ENCODE data around the gene ATP8A2.
"Not testable (repeated sequence)": the region's sequence is repeated elsewhere in the genome, so short reads cannot be mapped to it uniquely, and the experiment has no call there.

The ATP8A2 gene

DNA sequence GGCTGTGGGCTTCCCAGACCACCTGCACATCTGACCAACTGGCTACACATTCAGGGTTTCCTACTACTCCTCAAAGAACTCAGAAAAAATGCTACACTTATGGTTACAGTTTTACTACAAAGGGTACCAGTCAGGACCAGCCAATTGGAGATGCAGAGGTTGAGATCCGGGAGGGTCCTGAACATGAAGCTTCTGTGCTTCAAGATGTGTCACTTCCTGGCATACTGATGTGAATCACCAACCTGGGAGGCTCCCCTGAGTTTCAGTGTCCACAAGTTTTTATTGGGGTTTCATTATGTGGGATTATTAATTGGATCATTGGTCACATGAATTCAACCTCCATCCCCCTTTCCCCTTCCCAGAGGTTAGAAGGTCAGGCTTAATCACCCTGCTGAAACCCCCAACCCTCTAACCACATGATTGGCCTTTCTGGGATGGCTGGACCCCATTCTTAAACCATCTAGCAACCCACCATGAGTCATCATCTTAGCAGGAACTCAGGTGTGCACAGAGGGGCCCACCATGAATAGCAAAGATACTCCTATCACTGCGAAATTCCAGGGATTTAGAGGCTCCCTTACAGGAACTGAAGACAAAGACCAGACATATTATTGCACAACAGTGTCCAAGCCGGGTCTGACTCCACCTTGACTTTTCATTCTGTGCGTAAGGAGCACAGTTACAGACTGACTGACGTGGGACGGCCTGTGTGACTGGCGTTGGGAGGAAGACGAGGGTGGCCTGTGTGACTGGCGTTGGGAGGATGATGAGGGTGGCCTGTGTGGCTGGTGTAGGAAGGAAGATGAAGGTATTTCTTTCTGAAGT is 90.7 kb downstream of the ATP8A2 start:
- DNase-seq (ENCODE audit: low read depth in 4 of 4, low spot score in 1 of 4) = no peak

DNA sequence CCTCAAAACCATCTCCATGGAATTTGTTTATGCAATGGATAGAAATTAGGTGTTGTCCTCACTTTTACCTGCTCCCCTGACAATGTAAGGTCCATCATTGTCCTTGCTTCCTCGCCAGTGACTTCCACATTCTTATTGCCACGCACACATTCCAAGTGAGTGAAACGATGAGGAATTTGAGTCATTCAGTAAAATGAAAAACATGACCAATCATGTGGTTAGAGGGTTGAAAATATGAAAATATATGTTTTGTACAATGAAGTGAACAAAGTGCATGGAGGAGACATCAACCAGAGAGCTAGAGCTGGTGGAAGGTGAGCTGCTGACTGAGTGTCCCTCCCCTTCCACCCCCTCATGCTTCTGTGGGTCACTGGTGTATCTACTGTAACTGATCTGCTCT is 91.7 kb downstream of the ATP8A2 start:
- no peak for DNase-seq (ENCODE audit: low read depth in 4 of 4, low spot score in 1 of 4)

DNA sequence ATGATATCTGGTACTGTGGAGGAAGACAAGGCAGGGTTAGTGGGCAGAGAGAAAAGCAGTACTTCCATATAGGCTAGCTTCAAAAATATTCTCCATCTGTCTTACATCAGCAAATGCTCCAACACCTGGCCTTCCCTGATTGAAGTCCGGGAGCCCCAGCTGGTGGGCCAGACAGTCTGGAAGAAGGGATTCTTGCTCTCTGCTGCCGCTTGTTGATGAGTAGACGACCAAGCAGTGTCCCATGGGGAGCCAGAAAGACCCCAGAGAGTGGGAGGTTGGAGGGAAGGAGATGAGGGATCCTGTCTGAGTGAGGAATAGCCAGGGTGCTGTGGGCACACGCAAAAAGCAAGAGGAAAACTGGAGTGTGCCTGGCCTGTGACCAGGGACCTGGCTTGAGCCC is 95.1 kb downstream of the ATP8A2 start:
- no peak for DNase-seq (ENCODE audit: low read depth in 4 of 4, low spot score in 1 of 4)

DNA sequence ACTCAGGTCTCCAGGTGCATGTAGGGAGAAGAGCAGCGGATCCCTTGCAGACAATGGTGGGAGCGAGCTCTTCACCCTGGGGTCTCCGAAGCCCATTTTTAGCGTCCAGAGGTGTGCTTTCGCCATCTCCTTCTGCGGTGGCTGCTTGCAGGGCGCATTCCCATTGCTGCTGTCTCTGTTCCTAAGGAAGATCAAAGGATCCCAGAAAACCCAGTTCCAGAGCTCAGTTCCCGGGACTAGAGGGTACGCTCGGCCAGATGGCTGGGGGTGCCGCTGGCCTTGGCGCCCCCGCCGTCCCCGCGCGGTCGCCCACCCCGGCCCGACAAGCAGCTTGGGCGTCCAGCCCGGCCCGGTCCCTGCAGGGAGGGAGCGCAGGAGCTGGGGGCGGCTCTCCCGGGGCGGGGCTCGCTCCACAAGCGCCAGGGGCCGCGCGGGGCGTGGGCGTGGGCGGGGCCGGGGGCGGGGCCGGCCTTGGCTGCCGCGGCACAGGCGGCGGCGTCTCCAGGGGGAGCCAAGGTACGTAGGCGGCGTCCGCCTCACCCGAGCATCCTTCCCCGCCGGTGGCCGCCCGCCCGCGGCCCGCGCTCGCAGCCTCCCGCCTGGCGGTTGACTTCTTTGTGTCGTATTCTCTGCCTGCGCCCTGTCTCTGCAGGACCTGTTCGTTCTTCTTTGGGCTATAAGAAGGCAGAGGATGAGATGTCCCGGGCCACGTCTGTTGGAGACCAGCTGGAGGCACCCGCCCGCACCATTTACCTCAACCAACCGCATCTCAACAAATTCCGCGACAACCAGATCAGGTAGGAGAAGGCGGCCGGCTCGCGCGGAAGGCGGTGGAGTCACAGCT is 96.8 kb downstream of the ATP8A2 start:
- peak in 1 of 4 experiments; percentile 7 for DNase-seq (ENCODE audit: low read depth in 4 of 4, low spot score in 1 of 4)

DNA sequence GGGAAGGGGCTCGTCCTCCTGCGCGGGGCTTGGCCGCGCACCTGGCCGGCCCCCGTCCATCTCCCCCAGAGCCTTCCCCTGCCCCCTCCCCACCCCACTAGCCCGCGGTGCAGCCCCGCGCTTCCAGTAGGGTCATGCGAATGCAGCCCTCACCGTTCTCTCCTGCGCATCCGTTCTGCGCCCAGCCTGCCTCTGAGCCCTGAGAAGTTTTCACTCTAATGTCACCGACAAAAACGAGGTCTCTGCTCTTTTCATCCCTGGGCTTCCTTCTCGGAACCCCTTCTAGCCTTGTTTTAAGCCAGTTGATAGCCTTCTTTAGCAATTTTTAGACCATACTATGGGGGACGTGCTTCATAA is 97.4 kb downstream of the ATP8A2 start:
- DNase-seq (ENCODE audit: low read depth in 4 of 4, low spot score in 1 of 4) = no peak

DNA sequence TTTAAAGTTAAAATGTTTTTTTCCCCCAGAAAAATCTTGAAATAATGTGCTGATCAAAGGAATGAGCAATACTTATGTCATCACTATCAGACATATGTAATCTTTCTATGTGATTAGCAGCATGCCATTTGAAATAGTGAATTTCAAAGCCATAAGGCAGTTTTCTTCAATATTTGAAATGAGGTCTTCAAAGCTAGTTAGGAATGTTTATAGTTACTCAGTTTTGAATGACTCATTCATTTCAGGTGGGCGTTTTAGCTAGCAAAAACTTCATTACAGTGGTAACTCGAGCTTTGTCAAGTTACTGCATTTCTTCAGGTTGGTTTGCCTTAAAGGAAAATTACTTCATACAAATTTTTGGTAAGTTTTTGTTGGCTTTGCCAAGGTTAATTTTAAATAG is 102.1 kb downstream of the ATP8A2 start:
- no peak for DNase-seq (ENCODE audit: low read depth in 4 of 4, low spot score in 1 of 4)

DNA sequence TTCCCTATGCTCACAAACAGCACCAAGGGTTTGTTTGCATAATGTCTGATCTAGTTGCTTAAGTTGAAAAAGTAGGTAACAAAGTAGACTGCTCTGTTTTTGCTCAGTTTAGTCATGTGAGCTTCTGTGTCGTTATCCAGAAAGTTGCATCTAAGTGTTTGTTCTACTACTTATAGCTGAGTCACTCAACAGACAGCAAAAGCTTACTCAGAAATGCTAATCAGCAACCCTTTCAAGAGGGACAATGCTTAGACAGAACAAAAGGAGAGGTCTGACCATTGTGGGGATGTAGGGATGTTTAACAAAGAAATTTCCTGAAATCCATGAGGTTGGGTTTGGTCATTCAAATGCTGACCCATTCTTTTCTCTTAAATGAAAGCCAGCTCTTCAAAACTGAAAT is 106.4 kb downstream of the ATP8A2 start:
- DNase-seq (ENCODE audit: low read depth in 4 of 4, low spot score in 1 of 4) = no peak

DNA sequence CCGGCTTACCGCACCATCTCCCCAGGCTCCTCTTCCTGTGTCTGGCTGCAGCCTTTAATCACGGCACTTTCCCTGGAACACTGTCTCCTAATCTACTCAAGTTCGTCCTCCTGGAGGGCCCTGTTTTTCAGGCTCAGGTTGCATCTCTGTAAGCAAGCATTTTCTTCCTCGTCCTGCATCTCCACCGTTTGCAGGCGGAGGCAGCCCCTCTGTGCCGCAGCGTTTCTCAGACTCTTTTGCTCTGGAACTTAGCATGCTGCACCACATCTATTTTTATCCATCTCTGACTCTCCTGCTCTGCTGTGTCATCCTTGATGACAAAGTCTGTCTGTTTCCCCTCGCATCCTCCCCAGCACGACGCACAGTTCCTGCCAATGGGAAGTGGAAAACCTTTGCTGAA is 117.5 kb downstream of the ATP8A2 start:
- DNase-seq (ENCODE audit: low read depth in 4 of 4, low spot score in 1 of 4) = no peak

DNA sequence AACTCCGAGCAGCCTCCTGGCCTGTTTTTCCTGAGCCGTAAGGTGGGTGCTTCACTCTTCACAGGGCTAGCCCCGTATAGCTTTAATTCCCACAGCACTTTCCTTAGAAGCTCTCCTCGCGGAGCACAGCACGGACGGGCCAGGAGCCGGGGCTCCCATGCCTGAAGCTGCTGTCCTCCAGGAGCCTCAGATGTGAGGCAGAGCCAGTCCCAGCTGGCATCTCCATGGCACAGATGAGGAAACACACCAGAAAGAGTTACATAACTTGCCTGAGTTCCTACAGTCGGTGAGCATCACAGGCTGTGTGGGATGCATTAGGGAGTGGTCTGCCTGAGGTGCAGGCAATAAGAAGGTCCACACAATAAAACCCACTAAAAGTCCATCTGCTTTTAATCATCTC is 118.5 kb downstream of the ATP8A2 start:
- DNase-seq (ENCODE audit: low read depth in 4 of 4, low spot score in 1 of 4) = no peak

DNA sequence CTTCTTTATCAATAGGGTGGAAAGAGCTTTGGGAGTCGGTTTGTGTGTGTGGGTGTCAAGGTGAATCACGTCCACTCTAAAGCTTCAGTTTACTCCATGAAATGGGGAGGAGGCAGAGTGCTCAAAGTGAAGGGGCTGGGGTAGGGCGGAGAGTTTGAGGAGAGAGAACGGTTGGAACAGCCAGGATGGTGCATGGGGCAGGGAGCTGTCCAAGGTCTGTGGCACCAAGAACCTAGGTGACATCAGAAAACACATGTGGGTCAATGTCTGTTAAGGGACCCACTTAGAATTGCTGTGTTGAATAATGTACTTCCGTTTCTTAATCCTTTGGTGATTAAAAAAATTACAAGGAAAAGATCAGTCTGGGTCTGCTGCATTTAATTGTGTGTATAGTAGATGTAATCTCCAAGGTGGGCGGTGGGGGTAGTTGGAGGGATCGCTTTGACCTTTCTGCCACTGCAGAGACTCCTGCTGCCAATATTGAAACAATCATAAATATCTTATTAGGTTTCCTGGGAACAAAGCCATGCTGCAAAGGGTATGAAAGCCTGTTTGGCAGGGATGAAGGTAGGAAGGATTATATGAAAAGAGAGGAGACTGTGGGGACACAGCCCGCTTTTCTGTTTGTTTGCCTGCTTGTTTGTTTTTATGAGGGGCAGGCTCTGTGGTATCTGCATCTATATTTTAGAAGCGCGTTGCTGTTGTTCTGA is 122.3 kb downstream of the ATP8A2 start:
- DNase-seq (ENCODE audit: low read depth in 4 of 4, low spot score in 1 of 4) = no peak

DNA sequence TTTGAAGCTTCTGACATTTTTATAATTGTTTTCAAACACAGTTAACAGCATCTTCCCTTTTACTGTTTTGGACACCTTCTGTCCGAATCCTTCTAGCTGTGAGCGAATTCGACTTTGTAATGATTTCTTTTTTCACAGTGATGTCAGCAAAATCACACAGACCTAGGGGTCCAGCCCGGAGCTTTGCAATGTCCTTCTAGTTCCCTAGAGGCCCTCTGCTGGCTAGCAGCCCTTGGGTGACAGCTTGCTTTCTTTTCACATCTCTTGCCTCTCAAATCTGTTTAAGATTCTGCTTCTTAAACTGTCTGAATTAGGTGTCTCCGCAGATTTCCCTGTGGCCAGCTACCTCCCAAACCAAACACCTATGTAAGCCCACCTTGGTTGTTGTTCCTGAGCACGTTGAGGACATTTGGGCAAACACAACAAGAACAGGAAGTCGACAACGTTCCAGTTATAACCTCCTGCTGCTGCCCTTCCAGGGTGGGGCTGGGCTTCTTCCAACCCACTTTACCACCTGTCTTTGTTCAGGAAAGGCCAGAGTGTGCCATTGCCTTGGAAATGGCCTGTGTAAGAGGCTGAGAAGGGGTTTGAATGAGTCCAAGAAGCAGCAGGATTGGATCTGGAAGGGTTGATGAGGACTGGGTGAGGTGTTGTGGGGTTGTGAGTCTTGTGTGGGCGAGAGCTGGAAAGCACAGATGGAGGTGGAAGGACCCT is 123.1 kb downstream of the ATP8A2 start:
- no peak for DNase-seq (ENCODE audit: low read depth in 4 of 4, low spot score in 1 of 4)

DNA sequence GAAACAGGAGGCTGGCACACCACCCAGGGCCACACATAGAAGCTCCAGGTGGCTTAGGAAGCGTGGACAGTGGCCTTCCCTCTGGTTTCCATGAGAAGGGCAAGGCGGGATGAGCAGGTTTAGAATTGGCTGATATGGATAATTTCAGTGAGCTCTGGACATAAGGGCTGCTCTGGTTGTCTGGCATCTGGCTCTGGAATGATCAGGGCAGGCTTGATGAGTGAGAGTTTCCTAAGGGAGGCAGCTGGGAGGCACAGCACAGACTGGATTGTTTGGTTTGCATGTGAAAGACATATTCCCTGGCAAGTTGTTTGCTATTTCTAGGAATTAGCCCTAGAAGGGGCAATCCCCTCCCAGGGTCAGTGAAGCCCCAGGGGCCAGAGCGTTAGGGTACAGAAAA is 129.5 kb downstream of the ATP8A2 start:
- no peak for DNase-seq (ENCODE audit: low read depth in 4 of 4, low spot score in 1 of 4)

DNA sequence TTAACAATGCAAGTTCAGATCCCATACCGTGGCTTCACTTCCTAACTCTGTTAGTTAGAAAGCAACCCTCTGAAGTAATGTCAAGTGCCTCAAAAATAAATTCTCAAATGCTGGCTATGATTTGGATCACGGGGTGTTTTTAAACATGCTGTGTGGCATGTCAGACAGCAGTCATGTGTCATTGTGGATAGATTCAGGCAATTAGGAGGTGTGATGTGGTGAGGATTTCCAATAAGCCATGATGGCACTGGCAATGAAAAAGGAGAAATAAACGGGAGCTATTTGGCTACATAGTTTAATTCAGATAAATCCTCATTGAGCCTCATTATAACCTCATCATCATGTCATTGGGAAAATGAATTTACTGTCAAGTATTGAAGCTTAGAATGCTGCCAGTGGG is 130.3 kb downstream of the ATP8A2 start:
- DNase-seq (ENCODE audit: low read depth in 4 of 4, low spot score in 1 of 4) = no peak

DNA sequence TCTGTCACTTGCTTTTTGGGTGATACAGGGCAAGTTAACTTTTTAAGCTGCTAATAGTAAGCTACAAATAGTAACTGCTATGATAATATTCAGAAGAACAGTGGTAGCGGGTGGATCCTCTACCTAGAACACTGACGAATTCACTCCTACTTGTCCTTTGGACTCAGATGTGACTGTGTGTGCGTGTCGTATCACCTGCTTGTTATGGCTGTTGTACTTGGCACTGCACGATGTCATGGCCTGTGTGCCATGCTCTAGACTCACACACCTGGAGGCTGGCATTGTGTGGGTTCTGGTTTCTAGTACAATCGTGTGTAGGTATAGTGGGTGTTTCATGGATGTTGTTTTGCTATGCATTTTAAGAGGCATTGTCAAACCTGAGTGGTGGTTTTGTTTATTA is 130.8 kb downstream of the ATP8A2 start:
- no peak for DNase-seq (ENCODE audit: low read depth in 4 of 4, low spot score in 1 of 4)

DNA sequence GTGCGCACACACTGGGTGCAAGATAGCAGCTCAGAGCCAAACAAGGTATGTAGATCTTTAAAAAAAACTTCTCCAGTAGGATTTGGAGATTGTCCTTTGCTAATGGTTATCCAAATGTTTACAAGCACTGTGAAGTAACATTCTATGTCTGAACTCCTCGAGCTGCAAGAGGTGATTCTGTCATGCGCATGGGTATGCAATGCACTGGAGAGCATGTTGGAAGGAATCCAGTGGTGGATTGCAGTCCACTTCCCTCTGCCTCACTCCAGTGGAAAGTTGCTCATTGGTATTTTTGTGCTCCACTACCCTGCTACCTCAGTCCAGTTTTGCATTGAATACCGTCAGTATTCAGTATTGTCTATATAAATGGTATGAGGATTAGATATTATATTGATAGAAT is 132.1 kb downstream of the ATP8A2 start:
- no peak for DNase-seq (ENCODE audit: low read depth in 4 of 4, low spot score in 1 of 4)

DNA sequence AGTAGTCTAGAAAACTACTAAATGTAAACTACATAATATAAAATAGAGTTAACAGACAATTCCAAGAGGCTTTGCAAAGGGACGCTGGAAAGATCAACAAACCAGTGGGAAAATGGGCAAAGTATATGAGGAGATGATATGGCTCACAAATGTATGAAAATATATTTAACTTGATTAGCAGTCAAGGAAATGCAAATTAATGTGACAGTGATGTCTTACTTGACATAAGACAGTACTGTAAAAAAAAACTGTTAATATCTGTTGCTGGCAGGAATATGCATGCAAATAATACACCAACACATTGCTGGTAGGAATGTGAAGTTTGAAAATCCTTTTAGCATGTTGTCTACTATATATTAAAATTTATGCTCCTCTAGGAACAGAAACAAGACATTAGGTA is 136.1 kb downstream of the ATP8A2 start:
- DNase-seq (ENCODE audit: low read depth in 4 of 4, low spot score in 1 of 4) = no peak

DNA sequence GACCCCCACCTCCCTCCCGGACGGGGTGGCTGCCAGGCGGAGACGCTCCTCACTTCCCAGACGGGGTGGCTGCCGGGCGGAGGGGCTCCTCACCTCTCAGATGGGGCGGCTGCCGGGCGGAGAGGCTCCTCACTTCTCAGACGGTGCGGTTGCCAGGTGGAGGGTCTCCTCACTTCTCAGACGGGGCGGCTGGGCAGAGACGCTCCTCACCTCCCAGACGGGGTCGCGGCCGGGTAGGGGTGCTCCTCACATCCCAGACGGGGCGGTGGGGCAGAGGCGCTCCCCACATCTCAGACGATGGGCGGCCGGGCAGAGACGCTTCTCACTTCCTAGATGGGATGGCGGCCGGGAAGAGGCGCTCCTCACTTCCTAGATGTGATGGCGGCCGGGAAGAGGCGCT is 141.3 kb downstream of the ATP8A2 start:
- not testable (repeated sequence) for DNase-seq (ENCODE audit: low read depth in 4 of 4, low spot score in 1 of 4)

DNA sequence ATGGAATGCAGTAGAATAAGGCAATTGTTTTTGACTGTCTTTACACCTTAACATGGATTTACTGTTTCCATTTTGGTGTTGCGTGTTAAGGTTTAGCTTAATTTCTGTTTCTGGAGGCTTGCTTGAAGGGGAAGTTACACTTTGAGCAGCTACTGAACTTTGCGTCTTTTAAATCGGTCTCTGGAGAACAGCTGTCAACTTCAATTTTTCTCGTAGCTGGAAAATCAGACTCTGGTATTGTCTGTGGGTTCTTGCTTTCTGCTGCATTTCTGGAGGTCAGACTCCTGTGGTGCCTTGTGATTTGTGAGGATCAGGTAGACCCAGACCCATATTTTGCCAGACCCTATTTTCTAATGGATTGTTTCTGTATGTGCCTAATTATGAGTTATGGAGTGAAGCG is 146.7 kb downstream of the ATP8A2 start:
- DNase-seq (ENCODE audit: low read depth in 4 of 4, low spot score in 1 of 4) = no peak

DNA sequence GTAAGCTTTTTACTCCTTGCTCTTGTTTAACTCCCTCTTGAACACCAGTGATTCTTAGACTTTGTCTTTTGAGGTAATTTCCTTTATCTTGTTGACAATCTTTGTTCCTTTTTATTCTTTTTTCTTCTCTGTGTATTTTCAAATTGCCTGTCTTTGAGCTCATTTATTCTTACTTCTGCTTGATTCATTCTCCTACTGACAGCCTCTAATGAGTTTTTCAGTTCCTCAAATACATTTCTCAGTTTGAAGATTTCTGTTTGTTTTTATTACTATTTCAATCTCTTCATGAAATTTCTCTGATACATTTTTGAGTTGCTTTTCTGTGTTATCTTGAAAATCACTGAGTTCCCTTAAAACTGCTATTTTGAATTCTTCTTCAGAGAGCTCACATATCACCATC is 154.1 kb downstream of the ATP8A2 start:
- no peak for DNase-seq (ENCODE audit: low read depth in 4 of 4, low spot score in 1 of 4)

DNA sequence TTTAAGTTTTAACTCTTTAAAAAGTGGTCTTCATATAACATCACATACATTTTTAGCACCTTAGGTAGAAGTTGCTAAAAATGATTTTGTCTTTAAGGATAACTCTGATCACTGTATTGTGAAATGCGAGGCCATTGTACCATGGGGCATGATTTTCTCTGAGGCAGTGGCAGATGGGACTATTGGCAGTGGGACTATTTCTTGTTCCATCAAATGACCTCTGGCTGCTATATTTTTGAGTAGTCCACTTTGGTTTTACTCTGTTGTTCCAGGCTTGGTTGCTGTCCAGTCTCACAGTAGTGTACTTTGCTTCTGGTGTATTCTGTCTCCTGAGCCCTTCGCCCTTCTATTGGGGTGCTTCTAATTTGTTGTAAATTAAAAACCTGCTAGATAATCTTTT is 156.5 kb downstream of the ATP8A2 start:
- no peak for DNase-seq (ENCODE audit: low read depth in 4 of 4, low spot score in 1 of 4)

DNA sequence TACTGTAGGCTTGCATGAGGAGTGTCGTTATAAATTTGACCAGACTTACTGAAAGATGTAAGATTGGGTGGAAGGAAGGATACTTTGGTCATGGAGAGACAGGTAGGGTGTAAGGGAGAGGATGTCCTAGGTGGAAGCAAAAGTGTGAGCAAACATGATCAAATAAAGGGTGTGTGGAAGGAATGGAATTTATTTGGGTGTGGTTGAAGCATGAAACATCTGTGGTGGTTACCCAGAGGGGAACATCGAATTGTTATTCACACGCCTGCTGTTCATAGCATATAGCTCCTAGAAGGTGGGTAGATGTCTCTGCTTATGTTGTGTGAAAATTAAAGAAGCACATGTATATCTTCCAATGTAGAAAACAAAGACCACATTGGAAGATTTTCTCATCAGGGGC is 157.7 kb downstream of the ATP8A2 start:
- no peak for DNase-seq (ENCODE audit: low read depth in 4 of 4, low spot score in 1 of 4)
